GM15510 (cell line): ENCODE measurements around the gene TRIM3.

Experiments
- POLR2A ChIP-seq: IDR thresholded peaks from 3 replicates; pipeline ENCODE4 v1.6.1; 2011; ENCODE audit warnings: borderline replicate concordance; ENCODE audit not compliant: insufficient read length; ENCODE audit errors: extremely low read depth

The TRIM3 gene

DNA sequence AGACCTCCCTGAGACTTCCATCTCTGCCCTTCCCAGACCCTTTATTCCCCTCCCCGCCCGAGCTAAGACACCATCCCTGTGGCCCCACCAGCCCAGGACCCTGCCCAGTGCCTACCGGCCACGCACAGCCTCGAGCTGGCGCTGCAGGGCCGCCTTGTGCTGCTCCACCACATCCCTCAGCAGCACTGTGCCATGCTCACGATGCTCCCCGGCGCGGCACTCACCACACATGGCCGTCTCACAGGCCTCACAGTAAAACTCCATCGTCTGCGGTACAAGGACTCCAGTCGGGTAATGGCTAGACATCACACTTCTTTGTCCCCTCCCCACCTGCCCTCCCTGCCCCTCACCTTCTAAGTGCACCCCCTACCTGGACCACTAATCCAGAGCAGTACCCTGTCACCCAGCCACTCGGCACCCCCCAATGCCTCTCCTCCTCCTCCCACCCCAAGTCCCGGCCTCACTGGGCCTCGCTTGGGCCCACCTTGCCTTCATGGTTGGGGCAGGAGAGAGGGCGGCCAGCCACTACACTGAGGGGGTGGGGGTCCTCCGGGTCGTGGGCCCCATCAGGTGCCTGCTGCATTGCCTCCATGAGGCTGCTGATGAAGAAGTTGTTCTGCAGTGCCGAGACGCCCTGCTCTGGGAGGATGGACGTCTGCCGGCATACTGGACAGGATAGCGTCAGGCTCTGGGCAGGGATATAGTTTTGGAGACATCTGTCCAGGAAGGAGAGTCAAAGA is 16.0 kb downstream of the TRIM3 start:
- no peak for TF ChIP-seq POLR2A

DNA sequence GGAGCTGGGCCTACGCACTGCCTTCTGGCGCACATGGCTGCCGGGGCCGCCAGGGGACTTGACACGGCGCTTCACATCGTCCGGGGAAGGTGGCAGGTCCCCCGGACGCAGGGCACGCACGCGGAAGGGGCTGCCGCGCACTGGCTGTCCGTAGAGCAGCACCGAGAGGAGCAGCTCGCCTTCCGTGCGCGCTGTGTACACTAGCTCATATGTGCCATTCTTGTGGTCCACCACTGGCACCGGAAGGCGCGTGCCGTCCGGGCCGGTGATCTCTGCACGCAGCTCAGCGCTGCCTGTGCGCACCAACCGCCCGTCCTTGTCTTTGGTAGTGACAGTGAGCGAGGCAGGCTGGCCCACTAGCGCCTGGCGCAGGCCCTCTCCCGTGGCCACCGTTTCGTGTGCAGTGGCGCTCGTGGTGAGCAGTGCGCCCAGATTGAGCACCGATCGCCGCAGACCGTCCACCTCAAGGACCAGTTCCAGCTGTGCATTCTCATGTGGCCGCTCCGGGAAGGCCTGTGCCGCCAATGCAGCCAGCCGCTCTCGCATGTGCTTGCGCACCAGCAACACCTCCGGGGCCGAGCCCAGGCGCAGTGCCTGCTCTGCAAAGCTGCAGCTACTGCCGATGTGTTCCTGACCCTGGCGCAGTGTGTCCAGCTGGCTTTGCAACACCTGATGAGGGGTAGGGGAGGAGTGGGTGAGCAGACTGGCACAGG is 17.2 kb downstream of the TRIM3 start:
- TF ChIP-seq POLR2A = no peak

DNA sequence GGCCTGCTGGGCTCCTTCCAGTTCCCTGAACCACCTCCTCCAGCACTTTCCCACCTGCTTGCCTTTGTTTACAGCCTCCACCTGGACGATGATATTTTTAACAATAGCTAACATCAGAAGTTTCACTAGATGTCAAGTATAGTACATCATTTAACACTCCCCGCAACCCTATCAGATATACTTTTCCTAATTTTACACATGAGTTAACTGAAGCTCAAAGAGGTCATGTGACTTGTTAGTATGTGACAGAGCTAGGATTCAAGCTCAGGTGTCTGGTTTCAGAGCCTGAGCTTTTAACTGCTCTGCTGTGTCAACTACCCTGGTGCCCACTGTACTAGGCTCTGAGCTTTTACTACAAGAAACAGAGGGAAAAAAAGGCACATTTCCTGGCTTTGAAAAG is 18.7 kb downstream of the TRIM3 start:
- TF ChIP-seq POLR2A = no peak

DNA sequence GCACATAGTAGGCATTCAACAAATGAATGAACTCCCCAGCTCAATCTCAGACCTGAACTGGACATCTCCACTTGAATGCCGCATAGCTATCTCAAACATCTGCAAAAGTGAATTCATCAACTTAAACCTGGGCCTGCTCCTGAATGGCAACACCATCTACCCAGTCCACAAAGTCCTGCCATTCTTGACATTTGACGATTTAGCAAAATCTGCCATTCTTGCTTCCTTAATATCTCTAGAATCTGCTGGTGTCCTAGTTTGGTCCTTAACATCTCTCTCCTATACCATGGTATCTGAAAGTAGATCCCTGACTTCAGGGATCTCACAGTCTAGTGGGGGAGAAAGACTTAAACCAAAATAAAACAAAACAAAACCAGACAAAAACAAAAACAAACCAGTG is 20.6 kb downstream of the TRIM3 start:
- no peak for TF ChIP-seq POLR2A

DNA sequence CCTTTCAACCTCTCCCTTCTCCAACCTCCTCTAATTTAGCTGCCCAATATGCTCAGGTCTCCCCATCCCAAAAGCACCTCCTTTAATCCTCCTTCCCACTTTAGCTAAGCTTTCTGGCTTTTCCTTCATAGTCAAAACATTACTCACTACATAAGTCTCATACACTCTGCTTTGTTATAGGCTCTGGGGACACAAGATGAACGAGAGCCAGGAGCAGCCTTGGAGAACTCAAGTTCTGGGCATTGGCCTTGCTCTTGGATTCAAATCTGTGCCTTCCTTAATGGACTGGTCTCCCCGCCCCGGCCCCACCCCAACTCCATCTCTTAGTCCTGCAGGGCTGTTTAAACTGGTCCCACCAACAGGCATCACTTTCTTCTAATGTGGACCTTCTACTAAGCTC is 21.5 kb downstream of the TRIM3 start:
- no peak for TF ChIP-seq POLR2A

DNA sequence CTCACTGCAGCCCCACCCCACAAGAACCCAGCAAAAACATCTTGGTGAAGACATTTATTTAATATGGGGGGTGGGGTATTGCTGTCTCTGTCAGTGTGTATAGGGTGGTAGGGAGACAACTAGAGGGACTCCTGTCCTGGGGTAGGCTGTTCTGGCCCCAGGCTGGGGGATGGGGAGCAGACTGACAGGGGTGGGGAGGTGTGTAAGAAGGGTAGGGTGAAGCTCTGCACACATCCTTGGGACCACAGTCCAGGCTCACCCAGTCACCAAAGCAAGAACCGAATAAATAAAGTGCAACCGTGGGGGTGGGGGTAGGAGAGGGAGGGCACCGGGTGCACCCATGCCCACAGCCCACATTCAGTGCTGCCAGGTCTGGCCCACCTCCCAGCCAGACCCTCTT is 25.2 kb downstream of the TRIM3 start:
- no peak for TF ChIP-seq POLR2A

DNA sequence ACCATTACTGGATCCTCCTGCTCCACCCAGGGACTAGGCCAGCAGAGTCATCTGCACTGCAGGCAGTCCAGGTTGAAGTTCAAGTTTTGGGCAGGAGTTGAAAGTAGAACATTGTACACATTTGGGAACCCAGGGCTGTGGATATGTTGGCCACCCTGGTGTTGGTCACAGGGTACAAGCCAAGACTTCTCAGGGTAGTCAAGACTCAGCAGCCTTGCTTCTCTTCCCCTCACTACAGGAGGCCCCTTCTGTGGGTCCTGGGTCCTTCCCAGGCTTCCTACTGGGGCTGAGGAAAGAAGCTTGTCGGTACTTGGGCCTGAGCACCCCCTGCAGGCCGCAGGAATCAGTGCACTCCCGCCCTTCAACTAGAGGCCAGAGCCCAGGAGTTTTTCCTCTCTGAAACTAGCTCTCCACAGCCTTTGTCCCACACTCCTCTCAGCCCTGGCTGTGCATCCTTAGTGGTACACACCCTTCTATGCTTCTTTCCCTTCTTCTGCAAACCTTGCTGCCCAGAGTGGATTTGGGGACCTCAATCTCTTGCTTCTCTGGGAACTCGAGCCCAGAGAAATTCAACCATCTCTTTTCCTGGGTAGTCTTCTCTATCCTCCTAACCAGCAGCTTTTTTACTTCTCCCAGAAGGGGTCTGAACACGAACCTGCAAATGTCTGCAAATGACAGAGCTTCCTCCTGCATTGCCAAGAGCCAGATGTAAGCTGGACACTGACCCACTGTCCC is 30.3 kb downstream of the TRIM3 start:
- TF ChIP-seq POLR2A = no peak

DNA sequence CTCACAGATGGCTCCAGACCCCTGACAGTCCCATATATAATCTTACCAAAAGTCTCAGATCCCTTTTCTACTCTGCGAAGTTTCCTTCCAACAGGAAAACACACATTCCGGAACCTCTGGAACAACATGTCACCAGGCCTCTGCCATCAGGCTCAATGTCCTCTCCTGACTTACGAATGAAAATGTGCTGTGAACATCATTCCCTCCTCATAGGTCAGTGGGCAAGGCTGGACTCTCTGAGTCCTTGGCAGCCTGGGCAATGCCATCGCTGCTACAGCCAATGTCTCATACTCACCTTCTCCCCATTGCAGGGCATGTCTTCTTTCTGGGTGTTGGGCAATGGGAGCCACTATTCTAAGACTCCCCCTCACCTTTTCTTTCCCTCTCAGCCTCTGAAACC is 31.3 kb downstream of the TRIM3 start:
- no peak for TF ChIP-seq POLR2A

DNA sequence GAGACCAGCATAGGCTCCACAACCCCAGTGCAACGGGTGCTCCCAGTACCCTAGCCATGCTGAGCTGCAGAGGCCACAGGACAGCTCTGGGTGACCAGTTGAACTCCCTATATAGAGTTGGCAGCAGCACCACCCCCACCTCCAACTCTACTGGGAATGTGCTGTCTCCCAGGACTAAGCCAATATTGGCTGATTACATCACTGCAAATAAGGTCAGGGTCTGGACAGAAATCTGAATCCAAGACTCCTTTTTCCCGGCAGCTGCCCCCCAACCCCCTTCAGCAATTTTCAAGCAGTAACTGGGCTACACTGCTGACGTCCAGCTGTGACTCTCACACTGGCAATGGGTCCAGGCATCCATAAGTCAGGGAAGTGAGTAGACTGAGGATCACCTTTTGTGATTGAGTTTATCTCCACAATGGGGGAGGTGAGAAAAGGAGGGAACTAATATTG is 32.8 kb downstream of the TRIM3 start, which contains the start of gene HPX:
HPX (minus strand) TSS at position 82 of the 453 bp plus-strand sequence; CDS start at position 58, 24 bp downstream.
- TF ChIP-seq POLR2A = no peak

DNA sequence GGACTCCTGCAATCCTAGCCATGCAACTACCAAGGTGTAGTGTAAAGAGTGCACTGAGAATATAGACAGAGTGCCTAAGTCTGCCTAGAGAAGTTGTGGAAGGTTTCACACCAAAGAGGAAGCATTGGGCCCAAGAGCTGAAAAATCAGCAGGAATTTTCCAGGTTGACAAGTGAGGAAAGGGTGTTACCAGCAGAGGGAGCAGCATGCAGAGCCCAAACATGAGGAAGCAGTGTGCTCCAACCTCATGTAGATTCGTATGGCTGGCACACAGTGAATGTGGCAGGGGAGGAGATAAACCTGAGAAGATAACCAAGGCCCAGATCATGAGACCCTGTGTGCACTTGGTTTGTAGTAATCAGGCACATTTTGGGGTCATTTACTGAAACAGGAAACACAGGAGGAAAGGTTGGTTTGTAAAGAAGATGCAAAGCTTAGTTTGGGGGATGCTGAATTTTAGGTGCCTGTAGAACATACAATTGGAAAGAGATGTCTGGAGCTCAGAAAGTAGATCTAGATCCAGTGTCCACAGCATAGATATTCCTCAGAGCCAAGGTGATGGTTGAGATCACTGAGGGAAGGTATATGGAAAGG is 34.7 kb downstream of the TRIM3 start:
- no peak for TF ChIP-seq POLR2A

DNA sequence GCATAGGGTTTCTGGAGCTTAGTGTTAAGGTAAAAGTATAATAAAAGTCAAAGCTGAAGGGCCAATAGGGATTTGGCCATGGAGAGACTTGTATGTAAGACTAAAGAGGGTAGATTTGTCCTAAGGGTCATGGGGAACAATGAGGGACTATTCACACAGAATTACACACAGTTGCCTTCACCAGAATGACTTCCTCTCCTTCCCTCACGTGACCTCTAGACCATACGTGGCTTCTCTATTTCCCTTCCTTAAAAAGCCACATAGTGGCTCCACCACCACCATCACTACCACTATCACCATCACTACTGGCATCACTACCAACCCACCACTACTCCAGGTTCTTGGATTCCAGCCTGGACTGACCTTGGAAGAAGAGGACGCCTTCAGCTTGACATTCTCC is 35.7 kb downstream of the TRIM3 start:
- no peak for TF ChIP-seq POLR2A

DNA sequence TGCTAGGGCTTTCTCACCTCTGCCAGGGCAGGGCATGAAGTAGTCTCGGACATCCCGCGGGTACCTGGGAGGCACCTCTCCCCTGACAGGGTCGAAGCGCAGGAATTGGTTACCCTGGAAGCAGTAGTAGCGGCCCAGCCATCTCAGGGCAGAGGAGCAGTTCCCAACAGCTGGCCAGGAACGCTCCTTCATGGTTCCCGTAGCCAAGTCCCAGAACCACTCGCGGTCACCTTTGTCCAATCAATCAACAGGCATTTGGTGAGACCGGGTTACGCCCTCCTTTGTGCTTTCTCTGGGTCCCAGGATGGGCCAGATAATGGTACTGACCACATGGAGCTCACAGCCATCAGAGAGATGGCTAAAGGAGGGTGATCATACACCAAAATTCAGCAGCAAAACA is 36.3 kb downstream of the TRIM3 start:
- TF ChIP-seq POLR2A = no peak

DNA sequence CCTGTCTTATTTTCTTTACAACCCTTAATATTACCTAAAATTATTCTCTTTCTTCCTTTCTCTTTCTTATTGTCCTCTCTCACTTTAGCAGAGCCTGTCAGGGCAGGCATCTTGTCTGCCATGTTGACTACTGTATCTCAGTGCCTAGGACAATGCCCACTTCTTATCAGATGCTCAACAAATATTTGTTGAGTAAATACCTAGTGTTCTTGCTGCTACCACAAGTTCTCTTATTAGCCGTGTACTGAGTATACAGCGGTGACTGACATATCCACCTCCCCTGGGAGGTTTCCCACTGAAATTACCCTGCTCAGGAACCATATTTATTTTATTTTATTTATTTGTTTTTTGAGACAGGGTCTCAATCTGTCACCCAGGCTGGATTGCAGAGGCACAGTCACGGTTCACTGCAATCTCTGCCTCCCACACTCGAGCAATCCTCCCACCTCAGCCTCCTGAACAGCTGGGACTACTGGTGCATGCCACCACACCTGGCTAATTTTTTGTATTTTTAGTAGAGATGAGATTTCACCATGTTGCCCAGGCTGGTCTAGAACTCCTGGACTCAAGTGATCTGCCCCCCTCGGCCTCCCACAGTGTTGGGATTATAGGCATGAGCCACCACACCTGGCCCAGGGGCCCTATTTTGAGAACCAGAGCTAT is 39.6 kb downstream of the TRIM3 start:
- no peak for TF ChIP-seq POLR2A

DNA sequence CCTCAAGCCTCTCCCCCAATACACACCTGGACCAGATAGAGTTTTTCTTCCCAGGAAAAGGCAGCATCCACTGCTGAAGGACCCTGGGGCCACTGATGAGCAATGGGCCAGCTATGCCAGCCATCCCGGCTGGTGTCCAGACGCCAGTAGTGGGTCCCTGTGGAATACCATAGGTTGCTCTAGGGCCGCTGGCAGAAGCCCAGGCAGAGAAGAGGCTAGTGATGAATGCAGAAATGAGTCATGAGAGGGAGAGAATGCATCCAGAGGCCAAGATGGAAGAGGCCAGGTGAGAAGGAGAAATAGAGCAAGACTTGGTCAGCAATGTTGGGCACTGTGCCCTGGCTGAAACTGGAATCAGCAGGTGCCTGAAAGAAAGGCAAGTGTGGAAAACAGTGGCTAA is 41.9 kb downstream of the TRIM3 start:
- no peak for TF ChIP-seq POLR2A
